ENCODE data around the gene NUCKS1.

The NUCKS1 gene

GRCh38 chr1:205701891-205702290, 48.1 kb downstream of the NUCKS1 start:
- Histone ChIP-seq H3K27me3 (ENCODE audit: insufficient read depth, low read length) (no peaks in the 10 kb centered on the region), H3K79me2 (ENCODE audit: insufficient read depth, low read length) (no peaks in the 10 kb centered on the region), H3K4me2 (ENCODE audit: low read length) (no peak overlapping the region), H3K4me1 (ENCODE audit: insufficient read depth, low read length, severe bottlenecking) (no peaks in the 10 kb centered on the region), H3K9ac (ENCODE audit: low read length) (no peak overlapping the region), H3F3A (ENCODE audit: insufficient read depth, low read length) (no peaks in the 10 kb centered on the region), H3K27ac (ENCODE audit: low read depth, low read length, poor library complexity, severe bottlenecking) (no peak overlapping the region), H3K36me3 (ENCODE audit: insufficient read depth, low read length) (peaks cover 16% of the 10 kb centered on the region), H4K20me1 (ENCODE audit: insufficient read depth, low read length) (no peaks in the 10 kb centered on the region), H3K9me2 (ENCODE audit: low read depth, low read length) (no peaks in the 10 kb centered on the region), H3K9me3 (ENCODE audit: low read length) (no peaks in the 10 kb centered on the region), H2AFZ (ENCODE audit: low read length) (no peak overlapping the region), H3K4me3 (ENCODE audit: low read depth, low read length, poor library complexity, severe bottlenecking) (no peak overlapping the region)
- TF ChIP-seq CTCF (IDR thresholded peaks at IDR 0.05; ENCODE audit: low read length) = no peak
- no peak for TF ChIP-seq EZH2 (IDR thresholded peaks at IDR 0.05; ENCODE audit: borderline replicate concordance, low read length)

GRCh38 chr1:205701420-205701819, 48.6 kb downstream of the NUCKS1 start:
- Histone ChIP-seq H3K4me3 (ENCODE audit: low read depth, low read length, poor library complexity, severe bottlenecking) (no peak overlapping the region), H3K9ac (ENCODE audit: low read length) (no peak overlapping the region), H3K27ac (ENCODE audit: low read depth, low read length, poor library complexity, severe bottlenecking) (no peak overlapping the region)

GRCh38 chr1:205700865-205701401, 49.0 kb downstream of the NUCKS1 start:
- H3K9me2 ChIP-seq (ENCODE audit: low read depth, low read length) = no peaks in the 10 kb centered on the region
- TF ChIP-seq EZH2 (IDR thresholded peaks at IDR 0.05; ENCODE audit: borderline replicate concordance, low read length) (no peak), CTCF (IDR thresholded peaks at IDR 0.05; ENCODE audit: low read length) (no peak)
- no peak overlapping the region for H3K9ac ChIP-seq (ENCODE audit: low read length)
- H3K27me3 ChIP-seq (ENCODE audit: insufficient read depth, low read length) = no peaks in the 10 kb centered on the region
- H3K79me2 ChIP-seq (ENCODE audit: insufficient read depth, low read length) = no peaks in the 10 kb centered on the region
- H3K9me3 ChIP-seq (ENCODE audit: low read length) = no peaks in the 10 kb centered on the region
- no peak overlapping the region for H2AFZ ChIP-seq (ENCODE audit: low read length)
- H3K36me3 ChIP-seq (ENCODE audit: insufficient read depth, low read length) = peaks cover 10% of the 10 kb centered on the region; the same call in 1 of the 2 replicates
- no peak overlapping the region for H3K4me3 ChIP-seq (ENCODE audit: low read depth, low read length, poor library complexity, severe bottlenecking)
- no peaks in the 10 kb centered on the region for H3K4me1 ChIP-seq (ENCODE audit: insufficient read depth, low read length, severe bottlenecking)
- H4K20me1 ChIP-seq (ENCODE audit: insufficient read depth, low read length) = no peaks in the 10 kb centered on the region
- H3K4me2 ChIP-seq (ENCODE audit: low read length) = no peak overlapping the region
- H3K27ac ChIP-seq (ENCODE audit: low read depth, low read length, poor library complexity, severe bottlenecking) = no peak overlapping the region
- H3F3A ChIP-seq (ENCODE audit: insufficient read depth, low read length) = no peaks in the 10 kb centered on the region

More at GRCh38 chr1:205701420-205701819, 48.6 kb downstream of the NUCKS1 start:
- no peaks in the 10 kb centered on the region for H3K27me3 ChIP-seq (ENCODE audit: insufficient read depth, low read length)
- peaks cover 11% of the 10 kb centered on the region; the same call in 1 of the 2 replicates for H3K36me3 ChIP-seq (ENCODE audit: insufficient read depth, low read length)
- H4K20me1 ChIP-seq (ENCODE audit: insufficient read depth, low read length) = no peaks in the 10 kb centered on the region
- H3K79me2 ChIP-seq (ENCODE audit: insufficient read depth, low read length) = no peaks in the 10 kb centered on the region
- no peak overlapping the region for H2AFZ ChIP-seq (ENCODE audit: low read length)
- no peaks in the 10 kb centered on the region for H3K9me2 ChIP-seq (ENCODE audit: low read depth, low read length)
- no peaks in the 10 kb centered on the region for H3F3A ChIP-seq (ENCODE audit: insufficient read depth, low read length)
- no peak for TF ChIP-seq CTCF (IDR thresholded peaks at IDR 0.05; ENCODE audit: low read length)
- no peak for TF ChIP-seq EZH2 (IDR thresholded peaks at IDR 0.05; ENCODE audit: borderline replicate concordance, low read length)
- H3K4me2 ChIP-seq (ENCODE audit: low read length) = no peak overlapping the region
- H3K9me3 ChIP-seq (ENCODE audit: low read length) = no peaks in the 10 kb centered on the region
- no peaks in the 10 kb centered on the region for H3K4me1 ChIP-seq (ENCODE audit: insufficient read depth, low read length, severe bottlenecking)

All from OCI-LY1 (cell line).